Activated CD8-positive, alpha-beta memory T cell treated with anti-CD3 and anti-CD28 coated beads, Interleukin-2, amount 50 U/mL, for 1 hour (primary cell): Measurements from ENCODE around the gene TRABD2B.

Source experiments
- DNase-seq: peaks from one replicate; pipeline ENCODE4 v3.0.0-alpha.2; 2020; ENCODE audit errors: extremely low read depth

TRABD2B gene

DNA sequence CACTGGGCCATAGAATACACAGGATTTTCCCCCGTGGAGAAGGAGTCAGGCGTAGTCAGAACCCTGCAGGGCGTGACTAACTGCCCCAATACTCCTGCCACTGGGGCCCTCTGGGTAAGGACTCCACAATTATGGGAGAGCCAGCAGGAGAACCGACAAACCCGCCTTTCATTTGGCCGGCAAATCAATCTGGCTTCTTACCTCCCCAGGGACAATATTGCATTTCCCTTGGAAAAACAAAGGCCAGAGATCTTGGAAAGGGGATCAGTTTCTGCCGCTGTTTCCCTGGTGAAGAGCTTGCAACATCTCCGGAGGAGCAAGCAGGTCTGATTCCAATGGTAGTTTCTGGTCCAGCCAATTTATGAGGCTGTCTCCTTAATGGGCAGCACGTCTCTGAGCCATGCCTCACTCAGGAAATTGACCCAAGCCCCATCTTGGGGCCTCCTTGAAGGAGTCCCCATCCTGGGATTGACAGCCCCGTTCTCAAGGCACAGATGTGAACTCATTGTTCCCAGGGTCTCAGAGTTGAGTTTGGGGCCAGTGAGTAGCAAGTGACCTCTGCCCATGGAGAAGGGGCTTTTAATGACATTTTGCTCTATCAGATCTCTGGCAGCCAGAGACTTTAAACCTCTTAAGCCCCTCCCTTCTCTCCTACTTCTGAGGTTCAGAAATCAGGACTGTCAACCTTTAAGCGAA, 4.3 kb downstream of the TRABD2B start:
- DNase-seq, result no peak

DNA sequence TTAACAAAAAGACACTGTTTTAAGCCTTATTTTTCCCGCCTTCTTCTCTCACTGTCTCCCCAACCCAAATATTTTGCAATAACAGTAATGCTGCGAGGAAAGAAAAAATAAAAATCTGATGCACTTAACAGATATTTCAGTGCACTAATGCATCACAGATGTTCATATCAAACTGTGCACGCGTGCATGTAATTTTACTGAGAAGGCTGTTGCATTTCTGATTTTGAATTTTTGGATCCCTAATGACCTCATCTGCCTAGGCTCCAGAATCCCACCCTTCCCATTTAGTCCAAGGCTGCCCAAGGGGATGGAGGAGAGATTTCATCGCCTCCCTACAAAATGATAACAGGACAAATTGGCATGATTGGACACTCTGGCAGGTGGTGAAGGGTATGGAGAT, 5.5 kb downstream of the TRABD2B start:
- DNase-seq, result no peak

DNA sequence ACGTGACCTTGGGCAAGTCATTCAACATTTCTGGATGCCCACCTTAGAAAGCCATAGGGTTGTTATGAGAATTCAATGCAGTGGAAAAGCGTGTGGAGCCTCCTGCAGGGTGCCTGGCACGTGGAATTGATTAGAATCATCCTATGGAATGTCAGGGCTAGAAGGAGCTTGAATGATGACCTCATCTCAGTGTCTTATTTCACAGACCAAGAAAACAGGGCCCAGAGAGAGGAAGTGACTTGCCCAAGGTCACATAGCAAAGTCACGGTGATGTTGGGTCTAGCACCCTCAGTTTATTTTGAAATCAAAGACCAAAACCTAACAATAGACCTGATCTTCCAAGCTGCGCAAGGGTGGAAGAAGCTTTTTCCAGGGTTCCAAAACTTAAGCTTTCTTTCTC, 6.0 kb downstream of the TRABD2B start:
- DNase-seq, result no peak

DNA sequence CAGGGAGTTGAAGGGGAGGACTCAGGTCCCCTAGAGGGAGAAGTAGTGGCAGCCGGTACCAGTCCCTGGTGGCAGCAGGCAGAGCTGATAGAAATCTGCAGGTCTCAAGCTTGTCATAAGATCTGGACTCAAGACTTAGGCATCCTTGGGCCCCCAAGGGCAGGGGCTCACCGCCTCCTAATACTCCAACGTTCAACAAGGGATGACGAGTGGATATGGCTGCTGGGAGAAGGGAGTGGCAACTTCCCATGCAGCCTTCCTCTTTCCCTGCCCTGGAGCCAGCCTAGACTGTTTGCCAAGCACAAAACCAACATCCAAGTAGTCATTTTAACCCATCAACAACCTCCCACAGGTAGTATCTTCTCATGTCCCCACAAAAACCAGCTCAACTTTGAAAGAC, 6.9 kb downstream of the TRABD2B start:
- no peak for DNase-seq

DNA sequence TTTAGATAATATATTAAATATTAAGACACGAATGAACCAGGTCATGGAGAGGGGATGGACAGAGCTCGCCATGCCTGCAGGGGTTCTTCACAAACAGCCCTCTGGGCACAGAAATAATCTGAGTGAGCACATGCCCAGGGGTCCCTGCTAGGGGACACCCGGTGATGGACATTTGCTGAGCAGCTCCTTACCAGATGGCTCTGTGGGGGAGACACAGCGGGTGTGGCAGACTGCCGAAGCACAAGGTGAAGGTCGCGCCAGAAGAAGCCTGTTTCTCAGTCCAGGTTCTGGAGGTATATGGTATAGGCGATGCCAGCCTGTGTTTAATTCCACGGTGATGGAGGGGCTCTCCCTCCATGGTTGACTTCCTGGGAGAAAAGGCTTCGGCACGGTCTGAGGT, 9.6 kb downstream of the TRABD2B start:
- DNase-seq, result no peak

DNA sequence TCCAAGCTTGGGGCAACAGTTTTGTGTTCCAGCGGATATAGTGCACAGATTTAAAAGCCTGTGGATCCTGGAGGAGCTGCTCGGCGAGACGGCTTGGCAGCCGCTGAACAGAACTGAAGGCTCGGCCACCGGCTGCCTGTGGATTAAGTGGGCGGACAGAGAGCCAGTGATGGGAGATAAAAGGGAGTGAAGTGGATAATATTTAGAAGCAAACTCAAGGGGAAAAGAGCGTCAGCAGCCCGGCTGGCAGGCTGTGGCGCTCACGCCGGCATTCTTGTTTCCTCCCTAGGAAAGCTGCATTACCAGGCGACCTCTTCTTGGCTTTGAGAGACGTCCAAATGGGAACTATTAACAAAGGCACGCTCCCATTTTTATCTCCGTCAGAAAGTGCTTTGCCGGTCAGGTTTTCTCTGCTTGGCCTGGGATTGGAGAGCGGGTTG, 10.4 kb downstream of the TRABD2B start:
- DNase-seq, result no peak

DNA sequence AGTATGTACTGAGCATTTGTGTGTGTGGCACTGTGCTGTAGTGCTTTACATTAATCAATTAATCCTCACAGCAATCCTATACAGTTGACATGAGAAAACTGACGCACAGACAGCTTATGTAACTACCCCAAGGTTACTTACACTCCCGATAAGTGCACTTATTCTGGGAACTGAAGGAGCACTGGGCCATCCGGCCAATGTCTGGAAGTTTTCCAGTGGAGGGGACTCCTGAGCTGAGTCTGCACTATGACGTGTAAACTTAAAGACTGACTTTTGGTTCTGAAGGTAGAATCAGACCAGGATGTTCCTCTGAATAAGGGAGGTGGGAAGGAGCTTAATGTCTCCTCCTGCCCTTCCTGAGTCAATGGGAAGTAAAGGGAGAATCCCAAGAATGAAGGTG, 12.2 kb downstream of the TRABD2B start:
- DNase-seq, result no peak

DNA sequence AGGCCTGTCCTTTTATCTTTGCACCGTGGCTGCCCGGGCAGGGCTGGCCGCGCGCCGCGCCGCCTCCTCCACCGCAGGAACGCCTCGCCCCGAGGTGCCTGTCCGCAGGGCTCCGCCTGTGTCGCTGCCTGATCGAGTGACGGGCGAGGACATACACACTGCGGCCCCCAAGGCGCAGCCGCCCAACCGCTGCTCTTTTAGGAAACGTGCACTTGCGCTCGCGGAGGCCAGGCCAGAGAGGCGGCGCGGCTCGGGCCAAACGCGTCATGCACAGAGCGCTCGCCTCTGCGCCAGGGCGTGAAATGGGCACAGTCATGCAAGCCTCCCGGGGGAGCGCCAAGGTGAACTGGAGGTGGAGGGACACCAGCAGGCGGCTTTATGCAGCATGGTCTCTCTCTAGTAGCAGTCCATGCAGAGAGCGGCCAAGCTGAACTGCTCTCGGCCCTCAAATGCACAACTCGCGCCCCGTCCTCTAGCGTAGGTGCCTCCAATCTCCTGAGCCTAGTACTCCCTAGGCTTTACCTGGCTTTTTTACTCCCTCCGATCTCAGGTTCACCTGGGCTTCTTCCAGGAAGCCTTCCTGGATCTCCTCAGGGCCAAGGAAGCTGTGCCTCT, 12.9 kb downstream of the TRABD2B start:
- no peak for DNase-seq

DNA sequence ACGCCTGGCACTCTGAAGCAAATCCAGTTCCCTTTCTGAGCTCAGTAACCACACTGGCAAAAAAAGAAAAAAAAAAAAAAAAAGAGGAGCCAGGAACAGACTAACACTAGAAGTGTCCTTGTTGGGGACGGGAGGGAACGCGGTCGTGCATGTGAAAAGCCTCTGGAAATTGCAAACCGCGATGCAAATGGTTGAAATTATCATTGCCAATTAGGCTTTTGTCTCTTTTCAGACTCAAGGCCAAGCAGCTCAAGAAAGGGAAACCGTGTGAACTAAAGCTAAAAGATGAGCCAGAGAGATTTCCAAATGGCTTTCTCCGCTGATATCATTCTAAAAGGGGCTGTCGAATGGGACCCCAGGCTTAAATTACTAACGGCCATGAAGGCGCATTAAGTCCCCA, 13.5 kb downstream of the TRABD2B start:
- no peak for DNase-seq

DNA sequence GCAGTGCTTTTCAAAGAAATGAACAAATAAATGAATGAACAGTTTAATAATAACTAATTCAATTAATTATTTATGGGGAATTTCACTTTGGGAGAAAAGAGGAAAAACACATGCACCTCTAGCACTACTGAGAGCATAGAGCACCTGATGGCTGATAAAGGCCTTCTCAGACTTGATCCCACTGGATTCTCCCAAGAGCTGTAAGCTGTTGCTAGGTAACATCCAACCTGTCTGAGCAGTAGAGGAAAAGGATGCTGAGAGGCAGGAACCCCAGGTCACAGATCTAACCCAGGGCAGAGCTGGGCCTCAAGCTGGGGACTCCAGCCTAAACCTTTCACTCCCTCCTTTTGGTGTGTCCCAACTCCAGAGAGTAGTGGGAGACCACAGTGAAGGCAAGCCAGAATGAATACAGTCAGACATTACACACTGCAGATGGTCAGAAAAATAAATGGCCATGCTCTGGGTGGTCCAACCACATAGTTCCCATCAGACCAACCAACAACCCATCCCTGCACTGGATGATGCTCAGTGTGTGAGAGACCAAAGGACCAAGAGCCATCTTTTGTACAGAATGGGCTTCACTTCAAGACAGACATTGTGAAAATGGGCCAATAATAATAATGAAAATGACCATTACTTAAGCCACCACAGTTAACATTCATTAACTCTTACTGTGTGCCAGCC, 15.4 kb downstream of the TRABD2B start:
- no peak for DNase-seq

DNA sequence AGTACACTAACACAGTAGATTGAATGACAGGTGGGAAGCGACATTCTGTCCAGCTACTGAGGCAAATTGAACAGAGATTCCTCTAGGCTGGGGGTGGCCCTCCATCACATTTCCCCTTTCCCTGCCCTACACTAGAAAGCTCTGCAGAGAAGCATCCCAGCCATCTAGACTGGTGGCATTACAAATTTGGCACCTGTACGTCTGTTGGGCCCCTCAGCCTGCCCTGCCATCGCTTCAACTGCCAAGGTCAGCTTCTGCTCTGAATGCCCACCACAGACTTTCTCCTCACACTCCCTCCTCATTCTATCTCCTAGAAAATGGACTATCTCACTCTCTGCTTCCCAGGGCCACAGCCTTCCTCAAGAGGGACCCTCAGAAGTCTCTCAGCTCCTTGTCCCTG, 16.7 kb downstream of the TRABD2B start:
- no peak for DNase-seq

DNA sequence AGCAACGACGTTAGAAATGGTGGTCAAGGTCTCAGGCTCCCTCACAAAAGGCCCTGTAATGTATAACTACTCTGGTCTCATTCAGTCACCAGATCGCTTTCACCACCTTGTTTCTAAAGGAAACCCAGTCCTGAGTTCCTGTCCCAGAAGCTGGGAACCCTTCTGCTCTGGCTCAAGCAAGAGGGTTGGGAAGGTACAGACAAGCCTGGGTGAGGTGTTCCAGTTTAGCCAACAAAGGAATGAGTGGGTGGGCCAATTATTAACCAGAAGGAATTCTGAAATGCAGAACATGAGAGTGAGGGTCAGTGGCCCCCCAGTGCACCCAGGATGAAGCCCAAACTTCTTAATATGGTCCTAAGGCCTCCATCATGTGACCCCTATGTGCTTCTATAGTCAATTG, 17.5 kb downstream of the TRABD2B start:
- no peak for DNase-seq

DNA sequence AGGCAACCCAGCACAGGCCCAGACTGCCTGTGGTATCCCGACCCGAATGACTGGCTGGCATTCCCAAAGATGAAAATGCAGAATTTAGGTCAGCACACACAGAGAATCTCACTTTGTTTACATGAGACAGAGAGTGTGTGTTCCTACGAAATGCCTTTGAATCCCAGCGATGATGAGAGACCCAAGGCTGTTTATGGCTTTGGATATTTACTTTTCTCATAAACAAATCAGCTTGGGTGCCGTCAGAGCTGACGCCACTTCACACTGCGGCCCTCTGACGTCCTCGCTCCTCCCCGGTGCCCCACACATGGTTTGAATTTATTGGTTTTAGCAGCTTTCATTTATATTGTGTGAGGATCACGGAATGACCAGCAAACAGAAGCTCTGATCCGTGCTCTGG, 18.7 kb downstream of the TRABD2B start:
- DNase-seq, result no peak

DNA sequence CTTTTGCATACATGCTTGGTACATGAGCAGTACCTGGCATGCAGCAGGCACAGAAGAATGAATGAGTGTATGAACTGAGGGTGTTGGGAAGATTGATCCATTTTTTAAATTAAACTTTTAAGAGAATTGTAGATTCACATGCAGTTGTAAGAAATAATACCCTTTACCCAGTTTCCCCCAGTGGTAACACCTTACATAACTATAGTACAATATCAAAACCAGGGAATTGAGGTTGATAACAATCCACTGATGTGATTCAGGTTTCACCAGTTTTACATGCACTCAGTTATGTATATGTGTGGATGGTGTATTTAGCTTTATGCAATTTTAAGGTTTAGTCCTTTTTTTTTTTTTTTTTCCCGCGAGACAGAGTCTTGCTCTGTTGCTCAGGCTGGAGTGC, 20.5 kb downstream of the TRABD2B start:
- DNase-seq, result no peak

DNA sequence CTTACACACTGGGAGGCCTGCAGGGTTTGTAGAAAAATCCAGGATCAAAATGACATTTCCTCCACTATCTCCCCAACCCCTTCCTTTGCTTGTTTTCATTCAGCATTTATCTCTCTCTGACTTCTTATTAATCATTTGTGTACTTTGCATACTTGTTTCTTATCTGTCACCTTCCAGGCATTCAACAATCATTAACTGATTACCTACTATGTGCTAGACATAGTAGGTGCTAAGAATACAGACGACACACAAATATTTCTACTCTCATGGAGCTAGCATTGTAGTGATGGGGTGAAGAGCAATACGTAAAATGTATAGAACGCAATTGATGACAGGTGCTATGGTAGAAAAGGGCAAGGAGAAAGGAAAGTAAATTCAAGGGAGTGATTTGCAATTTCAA, 20.9 kb downstream of the TRABD2B start:
- no peak for DNase-seq

DNA sequence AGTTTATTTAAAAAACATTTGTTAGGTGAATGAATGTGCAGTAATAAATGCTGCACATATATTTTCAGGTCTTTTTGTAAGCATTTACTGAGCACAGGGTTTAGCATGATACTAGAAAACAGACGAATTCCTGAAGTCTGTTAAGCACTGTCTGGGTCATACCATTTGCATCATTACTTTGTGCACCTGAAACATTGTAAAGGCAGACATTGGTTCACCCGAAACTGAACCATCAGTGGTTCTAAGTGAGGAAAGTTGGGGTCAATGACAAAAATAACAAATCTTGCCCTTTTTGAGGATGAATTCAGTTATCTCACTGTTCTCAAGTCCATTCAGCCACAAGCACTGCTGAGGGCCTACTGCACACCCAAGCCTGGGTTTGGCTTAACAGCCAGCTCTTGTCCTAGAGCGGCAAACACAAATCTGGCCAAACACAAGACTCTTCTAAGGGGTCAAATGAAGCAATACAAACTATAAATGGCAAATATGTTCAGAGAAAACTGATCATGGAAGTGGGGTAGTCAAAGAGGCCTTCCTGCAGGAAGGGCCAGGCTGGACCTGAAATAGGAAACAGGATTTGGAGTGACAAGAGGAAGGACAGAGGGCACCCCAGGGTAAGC, 21.8 kb downstream of the TRABD2B start:
- no peak for DNase-seq

DNA sequence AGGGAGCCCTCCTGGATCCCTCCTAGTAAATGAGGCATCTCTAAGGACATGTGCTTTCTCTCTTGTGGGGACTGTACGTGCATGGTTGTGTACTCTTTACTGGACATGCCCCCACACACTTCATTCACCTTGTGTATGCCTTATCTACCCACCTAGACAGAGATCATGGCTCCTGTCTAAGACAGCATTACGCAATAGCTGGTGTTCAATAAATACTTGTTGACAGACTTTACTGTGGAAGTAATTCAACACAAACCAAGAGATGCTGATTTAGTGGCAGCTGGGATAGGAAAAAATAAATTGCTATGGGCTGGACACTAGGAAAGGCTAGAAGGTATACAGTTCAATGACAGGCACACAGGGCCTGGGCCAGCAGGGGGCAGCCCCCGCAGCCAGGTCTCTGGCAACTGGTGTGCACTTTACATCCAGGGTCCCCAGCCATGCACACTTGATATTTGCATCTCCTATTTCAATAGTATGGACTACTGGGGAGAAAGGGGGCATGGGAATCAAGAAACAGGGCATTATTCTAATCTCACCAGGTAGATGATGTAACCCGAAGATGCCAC, 24.2 kb downstream of the TRABD2B start:
- DNase-seq, result no peak

DNA sequence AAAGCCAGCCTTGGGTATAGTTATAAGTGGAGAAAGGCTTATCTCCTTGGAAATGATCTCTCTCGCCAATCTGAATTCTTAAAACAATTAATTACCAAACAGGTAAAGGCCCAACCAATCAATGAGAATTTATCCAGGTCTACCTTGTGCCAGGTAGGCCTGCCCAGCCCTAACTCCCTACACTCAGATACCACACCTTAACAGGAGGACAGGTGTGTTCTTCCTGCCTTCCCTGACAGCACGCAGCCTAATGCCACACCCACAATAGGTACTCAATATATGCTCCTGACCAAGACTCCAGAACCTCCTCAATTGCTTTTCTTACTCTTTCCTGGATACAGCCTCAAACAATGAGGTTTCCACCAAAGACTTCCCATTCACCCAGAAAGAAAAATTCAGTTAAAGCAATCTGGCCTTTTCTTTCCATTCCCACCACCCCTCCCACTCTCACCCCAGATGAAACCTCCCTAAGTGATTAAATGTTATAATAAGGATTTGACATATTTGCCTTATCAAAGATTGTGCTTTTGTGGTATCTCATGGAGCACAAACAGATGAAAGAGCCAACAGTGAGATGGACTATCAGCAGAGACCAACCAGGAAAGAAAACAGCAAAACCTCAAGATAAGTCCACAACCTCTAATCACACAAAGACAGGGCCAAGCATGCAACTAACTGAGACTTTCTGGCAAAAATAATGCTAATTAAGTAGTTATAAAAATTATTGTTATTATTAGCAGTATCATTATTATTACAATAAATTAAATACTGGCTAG, 25.6 kb downstream of the TRABD2B start:
- no peak for DNase-seq

DNA sequence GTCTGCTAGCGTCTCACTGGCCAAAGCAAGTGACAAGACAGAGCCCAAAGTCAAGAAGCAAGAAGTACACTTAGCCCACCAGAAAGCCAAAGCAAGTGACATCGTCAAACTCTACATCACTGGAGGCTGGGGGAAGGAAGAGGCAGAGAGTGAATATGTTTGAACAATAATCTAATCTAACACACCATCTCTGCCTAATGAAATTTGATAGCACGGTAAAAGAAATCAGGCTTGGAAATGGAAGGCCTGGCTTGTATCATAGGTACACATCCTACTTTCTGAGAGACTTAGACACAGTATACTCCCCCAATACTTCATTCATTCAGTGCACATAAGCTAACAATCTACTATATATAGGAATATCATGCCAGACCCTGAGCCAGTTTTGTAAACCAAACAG, 26.3 kb downstream of the TRABD2B start:
- DNase-seq, result no peak

DNA sequence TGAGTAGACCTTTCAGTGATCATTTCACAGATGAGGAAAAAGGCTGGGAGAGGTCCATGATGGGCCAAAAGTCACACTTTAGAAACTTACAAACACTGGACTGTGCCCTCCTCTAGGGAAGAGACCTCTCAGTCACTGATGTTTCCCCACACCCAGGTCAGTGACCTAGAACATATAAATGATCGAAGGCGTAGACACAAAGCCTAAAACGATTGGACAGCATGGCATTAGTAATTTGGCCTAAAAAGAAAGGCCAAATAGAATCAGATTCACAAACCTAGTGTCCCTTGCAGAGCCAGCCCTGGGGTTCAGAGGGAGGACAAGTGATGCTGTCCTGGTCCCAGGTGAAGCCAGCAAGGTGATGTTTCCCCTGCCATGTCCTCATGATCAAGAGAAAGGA, 27.7 kb downstream of the TRABD2B start:
- DNase-seq, result no peak

DNA sequence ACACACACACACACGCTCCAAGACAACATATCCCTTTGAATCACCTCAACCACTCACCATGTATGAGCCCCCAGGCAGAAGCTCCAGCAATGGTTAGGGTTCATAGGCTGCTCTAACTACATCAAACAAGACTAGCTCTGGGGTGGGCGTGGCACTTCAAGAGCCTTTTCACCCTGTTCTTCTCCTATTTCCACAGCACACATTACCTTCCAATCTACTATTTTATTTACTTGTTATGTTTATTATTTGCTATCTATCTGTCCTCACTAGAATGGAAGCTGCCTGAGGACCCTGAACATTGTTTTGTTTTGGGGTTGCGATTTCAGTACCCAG, 28.7 kb downstream of the TRABD2B start:
- no peak for DNase-seq
